HG03097 (cell line): ENCODE measurements around the gene ATXN1.

ENCODE experiments used
- ATAC-seq: cut with Tn5 transposase; IDR thresholded peaks from one replicate; pipeline ENCODE4 v1.9.1; 2021; ENCODE audit not compliant: unreplicated experiment, low FRiP score

ATXN1 gene

DNA sequence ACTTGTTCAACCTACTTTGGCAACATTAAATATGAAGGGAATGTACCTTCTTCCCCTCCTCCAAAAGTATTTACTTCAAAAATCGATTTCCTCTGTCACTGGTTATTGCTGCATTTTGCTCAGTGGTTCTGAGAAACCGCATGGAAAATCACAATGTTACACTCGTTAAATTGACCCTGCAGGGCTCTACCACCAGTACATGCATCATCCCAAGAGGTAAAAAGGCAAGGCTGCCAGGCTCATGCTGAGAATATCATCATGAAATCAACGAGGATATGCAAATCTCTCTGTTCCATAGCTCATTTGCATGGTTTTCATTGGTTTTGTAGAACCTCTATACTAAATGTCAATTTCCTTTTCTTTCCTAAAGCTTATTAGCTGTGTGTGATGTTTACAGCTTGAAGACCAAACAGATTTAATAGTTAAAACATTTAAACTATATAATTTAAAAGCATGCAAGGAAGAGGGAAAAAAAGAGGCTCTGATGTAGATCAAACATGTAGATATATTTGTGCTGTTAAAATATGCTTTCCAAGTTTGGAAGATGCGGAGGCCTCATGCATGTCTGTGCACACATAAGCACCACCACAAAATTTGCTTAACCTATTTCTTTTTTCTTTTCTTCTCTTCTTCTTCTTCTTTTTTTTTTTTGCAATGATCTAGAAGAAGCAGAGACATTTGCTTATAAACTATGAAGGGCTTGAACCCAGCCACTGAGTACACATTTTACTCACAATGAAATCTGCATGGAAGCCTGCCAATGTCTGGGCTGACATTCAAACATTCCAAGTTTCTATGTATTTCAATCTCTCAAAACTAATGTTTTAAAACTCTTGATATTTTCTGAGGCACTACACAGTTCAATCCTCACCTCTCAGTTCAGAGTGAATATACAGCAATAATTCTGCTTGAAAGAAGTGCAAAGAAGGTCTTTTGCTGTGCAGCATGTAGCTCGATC is 328.9 kb downstream of the ATXN1 start:
- no peak for ATAC-seq

DNA sequence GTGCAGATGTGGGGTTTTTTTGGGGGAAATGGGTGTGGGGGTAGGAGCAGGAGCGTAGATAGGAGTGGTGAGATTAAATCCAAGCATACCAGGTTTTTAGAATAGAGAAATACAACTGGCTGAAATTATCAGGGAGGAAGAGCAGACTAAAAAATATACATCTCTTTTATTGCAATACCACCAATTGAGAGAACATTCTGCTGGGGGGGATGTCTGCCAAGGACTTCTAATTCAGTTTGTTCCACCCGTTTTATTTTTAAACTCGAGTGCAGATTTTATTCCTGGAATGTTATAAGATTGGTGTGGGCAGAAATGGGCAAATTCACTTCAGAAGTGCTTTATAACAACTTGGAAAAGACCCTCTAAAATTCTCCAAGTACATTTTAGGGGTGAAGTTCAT is 330.2 kb downstream of the ATXN1 start:
- no peak for ATAC-seq

DNA sequence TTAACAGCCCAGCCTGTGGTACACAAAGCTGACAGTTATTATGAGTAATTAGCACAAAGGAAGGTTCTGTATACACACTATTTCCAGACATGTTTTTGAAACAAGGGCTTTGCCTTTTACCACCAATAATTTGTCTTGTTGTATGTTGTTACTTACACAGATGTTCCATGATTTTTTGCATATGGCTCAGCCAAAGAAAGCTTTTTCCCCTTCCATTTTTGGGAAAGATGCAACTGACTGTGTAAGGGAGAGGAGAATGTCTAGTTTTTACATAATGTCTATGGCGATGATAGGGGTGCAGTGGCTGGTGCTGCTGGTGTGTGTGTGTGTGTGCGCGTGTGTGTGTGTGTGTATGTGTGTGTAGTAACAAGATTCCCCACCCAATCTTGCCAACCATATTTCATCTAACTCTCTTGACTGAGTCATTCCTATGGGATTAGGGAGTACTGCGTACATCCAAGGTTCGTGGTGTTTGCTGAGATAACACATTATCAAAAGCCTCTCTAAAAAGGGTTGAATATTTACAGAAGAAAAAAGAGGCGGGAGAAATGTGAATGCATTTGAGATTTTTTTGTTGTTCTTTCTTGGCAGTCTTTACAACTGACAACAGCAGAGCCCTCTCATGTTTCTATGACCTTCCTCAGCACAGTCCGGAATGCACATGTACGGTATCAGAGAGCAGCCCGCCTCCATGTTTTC is 330.7 kb downstream of the ATXN1 start:
- ATAC-seq: no peak

DNA sequence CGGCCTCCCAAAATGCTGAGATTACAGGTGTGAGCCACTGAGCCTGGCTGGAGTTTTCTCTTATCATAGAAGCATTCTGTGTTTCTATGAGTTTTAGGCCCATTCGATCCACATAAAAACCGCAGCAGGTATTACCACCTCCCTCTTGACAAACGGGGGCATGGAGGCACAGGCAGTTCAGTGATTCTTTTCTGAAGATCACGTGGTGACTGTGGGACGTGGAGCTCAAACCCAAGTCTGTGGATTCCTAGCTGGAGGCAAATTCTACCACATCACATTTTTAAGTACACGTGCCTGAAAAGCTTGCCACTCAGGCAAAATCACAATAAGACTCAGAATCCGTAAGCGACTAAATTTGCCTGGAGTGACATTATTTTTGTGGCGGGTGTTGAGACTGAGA is 331.6 kb downstream of the ATXN1 start:
- no peak for ATAC-seq

DNA sequence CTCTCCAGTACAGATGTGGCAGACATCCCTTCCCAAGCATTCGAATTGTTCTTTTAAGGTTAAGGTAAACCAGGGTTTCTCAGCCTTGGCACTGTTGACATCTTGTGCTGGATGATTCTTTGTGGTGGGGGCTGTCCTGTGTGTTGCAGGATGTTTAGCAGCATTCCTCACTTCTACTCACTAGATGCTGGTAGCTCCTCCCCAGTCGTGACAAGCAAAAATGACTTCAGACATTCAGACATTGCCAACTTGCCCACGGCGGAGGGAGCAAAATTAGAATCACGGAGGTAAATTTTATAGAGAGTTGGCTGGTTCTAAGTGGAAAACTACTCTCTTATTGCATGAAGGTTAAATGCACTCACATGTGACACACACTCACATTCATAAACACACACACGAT is 334.1 kb downstream of the ATXN1 start:
- ATAC-seq: no peak

DNA sequence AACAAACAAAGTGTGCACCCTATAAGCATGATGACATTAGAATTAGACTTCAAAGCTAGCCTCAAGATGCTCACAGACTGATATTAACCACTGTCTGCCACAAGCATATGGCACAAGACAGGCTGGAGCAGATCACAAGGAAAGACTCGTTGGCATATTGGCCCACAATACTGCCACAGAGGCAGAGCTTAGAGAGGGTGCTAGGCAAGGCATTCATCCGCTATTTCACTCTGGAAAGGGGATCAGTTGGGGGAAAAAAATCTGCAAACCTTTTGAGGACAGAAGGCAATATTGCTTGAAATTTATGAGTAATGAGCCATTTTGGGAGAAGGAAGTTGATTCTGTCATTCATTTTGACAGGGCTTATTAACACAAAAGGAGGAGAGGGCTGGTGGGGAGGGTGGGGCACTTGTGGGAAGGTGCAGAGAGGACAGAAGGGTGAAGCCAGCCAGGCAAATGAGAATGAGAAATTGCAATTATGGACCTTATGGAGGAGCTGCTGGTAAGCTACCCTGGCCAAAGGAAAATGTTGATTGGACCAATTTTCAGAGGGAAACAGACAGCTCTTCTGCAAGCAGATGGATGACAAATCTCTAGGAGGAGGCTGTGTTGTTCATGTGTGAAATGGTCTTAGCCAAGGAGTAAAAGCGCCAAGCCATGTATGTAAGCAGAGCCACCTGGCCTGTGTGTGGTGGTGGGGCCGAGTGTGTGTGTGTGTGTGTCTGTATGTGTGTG is 335.2 kb downstream of the ATXN1 start:
- no peak for ATAC-seq

DNA sequence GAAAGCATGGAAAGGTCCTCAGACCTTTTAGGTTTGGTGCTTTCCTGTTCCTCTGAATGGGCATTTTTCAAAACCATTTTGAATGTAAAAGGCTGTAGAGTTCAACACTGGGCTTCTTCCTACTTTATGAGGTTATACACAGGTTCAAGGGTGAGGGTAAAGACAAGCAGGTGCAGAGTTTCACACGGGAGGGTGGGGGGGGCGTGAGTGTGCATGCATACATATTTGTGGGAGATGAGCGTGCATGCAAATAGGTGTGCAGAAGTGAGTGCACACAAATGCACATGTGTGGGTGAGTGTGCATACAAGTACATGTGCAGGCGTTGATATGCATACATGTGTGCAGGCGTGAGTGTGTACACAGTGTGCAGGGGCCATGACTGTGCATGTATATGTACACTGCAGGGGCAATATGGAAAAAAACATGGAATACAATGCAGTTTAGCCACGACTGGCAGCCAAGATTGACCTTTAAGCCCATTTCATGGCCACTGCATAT is 339.7 kb downstream of the ATXN1 start:
- no peak for ATAC-seq

DNA sequence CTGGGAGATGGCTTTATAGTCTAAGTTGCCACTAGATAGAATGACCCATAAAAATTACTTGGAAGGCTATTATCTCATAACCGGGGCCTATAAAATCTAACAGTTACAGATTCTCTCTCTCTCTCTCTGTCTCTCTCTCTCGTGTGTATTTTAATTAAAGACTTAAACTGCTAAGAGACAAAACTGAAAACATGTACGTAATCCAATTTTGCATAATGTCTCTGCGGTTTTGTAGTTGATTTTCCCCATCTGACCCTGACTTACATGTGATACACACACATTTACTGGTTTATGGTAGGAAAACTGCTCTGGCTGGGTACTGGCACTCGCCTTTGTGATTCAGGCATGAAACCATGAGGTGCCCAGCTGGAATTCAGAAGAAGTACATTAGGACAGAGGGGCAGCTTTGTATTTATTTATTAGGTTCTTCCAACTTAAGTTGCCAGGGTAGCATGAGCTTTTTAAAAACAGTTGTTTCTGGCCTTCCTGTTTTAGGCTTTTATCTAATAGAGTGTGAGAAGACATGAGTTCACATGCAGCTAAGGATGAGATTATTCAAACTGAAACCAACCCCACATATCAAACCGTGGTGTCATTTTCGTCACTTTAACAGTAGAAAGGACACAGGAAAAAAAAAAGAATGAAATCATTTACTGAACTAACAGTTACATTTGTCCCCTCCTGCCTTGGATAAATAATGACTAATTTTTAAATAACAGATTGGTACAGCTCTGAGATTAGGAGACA is 340.4 kb downstream of the ATXN1 start:
- ATAC-seq: peak; percentile 61

DNA sequence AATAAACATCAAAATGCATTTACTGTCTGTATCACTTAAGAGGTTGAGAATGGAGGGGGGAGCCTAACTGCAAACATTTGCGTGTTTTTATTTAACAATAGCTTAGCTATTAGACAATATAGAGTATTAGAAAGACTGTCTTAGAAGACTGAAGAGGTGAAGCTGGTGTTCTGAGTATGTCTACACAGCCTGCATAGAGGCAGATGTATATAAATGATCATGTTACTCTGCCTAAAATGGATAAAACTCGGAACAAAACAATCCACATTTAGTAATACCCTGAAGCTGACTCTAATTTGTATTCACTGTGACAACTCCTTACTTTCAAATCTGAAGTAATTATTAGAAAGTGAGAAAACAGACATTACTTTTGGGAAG is 340.9 kb downstream of the ATXN1 start:
- ATAC-seq: peak; percentile 17

DNA sequence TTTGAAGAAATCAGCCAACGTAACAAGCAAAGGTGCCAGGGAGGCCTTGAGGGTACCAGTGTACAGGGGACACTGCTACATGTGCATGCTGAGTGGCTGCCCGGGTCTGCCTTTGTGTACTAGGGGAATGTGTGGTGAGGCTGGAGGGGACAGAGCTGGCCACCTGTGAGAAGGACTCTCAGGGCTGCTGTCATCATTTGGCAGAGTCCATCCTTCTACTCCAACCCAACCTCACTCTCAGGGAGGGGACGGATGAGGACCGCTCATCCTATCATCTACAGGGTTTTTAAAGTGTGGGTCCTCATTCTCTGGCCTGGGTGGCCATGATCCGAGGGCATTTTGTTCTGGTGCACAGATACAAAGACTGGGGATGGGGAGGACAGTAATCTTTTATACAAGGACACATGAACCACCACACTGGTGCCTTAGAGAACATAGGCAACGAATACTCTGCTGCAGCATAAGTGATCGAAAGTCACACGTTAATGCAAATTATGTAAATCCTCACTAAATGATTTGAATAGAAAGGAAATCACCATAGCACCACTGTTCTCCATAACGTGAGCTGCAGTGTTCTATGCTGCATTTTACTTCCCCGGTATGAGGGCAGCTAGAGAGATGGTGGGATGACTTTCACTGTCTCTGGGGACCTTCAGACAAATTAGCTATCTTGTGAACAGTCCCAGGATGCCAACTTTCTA is 341.5 kb downstream of the ATXN1 start:
- ATAC-seq: peak; percentile 46

DNA sequence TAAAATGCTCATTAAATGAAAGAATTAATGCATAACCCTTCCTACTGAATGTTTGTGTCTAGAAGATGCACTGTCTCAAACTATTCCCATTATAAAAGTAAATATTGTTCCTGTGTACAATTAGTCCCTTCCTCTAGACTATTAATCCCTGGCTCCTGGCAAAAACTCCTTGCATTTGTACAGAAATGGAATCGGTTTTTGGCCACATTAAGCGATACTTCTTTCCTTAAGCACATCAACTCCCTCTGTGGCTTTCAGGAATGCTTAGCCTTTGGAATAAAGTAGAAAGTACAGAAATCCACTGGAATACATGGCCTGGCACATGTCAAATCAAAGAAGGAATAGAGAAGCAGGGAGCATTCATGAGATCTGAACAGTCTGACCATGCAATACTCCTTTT is 343.1 kb downstream of the ATXN1 start:
- no peak for ATAC-seq

DNA sequence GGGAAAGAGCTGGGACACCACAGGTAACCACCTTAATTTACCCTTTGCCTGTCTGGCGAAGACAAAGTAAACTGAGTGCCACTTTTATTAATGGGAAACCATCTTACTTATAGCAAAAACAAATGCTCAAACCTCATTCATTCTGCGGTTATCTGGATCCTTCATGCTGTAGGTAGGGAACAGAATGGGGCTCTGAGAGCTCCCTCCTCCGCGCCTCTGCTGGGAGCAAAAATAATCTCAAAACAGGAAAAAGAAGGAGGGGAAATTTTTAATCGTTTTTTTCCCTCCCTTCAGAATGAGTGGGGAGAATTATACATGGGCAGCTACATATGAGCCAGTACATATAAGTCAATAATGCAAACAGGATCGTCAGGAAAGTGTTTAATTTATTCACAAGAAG is 345.6 kb downstream of the ATXN1 start:
- no peak for ATAC-seq

DNA sequence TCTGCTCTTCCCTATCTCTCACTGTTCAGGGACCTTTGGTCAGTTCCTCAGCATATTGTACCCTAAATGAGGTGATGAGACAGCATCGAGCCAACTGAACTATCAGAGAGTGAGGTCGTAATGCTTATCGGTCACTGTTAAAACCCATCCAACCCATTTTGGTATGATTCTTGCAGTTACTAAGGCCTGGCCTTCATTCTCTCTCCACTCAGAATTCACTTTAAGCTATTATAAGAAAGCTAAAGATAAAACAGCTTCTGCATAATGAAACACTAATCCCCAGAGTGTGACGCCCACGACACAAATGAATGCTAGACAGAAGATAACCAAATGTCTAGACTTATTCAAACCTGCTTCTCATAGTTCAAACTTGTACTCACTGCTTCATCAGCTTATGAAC is 347.1 kb downstream of the ATXN1 start:
- no peak for ATAC-seq

DNA sequence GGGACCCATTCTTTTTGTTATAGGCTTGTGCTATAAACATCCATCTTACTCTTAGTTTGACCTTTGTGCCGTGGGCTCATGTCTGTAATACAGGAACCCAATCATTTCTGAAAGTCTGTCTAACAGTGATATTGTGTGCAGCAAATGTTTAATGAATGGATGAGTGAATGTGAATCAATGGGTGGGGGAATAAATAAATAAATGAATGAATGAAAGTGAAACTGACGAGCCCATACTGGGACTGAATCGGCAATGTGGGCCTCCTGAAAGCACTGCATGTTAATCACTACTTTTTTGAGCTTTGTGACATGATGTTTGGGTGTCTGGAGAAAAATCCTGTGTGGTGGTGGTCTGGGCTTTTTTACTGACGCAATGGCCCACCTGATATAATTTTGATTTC is 347.9 kb downstream of the ATXN1 start:
- ATAC-seq: no peak

DNA sequence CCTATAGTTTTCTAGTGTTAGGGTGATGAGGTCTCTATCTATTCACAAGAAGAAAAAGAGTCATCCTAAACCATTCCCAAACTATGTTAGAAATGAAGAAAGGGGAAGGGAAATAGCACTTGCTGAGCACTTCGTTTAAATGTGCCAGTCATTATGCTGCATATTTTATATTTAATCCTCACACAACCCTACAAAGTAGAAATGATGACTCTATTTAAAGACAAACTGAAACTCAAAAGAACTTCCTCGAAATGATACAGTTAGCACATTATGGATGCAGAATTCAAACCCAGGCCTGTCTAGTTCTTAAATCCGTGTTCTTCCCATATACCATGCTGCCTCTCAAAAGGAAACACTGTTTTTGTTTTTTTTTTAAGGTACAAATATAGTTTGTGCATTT is 348.3 kb downstream of the ATXN1 start:
- ATAC-seq: no peak

DNA sequence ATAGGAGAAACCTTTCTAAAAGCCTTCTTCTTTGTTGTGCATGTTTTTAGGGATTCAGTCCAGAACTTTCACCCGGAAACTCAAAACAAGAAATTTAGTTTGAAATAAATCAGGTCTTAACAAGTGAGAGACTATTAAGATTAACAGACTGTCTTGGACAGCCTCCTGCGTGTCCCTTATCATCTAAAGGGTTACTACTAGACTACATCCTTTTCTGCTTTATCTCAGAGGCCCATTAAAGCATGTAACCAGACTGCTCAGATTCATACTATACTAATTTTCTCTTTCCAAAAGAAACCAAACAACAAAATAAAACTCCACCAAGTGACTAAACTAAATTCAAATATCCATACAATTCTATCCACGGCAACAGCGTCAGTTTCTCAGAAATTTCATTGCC is 349.1 kb downstream of the ATXN1 start:
- ATAC-seq: no peak

DNA sequence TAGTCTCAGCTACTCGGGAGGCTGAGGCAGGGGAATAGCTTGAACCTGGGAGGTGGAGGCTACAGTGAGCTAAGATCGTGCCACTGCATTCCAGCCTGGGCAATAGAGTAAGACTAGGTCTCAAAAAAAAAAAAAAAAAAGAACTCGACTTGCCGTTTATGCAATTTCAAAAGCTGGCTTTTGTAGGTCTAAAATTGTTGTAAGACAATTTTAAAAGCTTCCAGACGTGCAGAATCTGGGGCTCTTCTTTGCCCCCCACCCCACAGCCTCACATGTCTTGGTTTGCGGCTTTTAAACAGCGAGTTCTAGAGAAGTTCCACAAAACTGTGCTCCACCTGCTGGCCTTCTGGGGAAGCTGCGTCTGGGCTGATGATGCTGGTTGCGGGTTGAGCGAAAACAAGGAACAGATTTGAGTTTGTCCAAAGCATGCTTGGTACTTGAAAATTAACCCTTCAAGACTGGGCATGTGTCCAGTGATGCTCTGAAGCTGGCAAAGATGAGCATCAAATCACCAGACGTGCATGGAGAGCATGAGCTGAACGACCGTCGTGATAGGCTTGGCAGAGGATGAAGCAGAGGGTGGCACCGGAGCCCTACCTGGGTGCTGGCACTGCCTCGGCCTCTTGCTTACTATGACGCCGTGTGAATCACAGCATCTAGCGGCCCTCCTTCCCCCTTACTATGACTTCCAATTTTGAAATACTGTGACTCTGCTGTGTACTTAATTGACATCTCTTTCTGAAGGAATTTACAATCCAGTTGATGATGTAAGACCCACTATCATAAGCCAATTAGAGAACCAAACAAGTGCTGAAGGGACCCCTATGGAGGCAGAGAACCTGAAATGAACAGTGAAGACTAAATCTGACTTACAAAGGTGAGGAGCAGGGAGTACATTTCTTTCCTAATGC is 351.5 kb downstream of the ATXN1 start:
- no peak for ATAC-seq

DNA sequence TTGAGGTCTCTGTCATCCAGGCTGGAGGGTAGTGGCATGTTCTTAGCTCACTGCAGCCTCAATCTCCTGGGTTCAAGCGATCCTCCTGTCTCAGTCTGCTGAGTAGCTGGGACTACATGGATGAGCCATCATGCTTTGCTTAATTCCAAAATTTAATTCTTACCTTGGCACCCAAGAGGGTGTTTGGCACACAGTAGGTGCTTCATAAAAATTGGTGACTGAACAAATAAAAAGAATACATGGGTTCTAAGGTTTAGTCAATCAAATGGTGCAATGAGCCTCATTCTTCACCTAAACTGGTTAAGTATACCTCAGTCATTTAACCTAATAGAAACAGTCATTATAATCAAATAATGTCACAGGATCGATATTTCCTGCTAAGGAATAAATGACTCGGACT is 352.5 kb downstream of the ATXN1 start:
- ATAC-seq: no peak

DNA sequence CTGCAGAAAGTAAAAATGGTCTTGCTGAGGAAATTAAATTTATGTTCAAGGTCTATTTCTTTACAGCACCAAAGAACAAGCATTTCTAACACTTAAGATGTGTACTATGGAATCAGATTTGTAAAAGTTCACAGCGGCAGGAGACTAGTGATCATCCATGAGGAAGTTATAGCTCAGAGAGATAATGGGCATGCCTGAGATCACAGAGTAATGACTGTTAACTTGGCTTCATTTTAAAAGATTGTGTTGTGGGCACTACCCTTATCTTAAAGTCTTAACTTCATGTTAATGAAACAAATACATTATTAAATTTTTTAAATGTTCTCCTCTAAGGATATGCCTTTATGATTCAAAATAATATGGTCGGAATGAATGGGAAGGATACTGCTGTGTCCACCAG is 354.3 kb downstream of the ATXN1 start:
- ATAC-seq: no peak
